Endometrial microvascular endothelial cells (primary cell): Measurements from ENCODE around the gene ACSM2A. TPM values are rescaled to one million over a fixed set of nuclear protein-coding genes. Genes with fewer than 3 reads are reported as not detected.
"Not testable (repeated sequence)": the region's sequence is repeated elsewhere in the genome, so short reads cannot be mapped to it uniquely, and the experiment has no call there.

Source experiments
- in situ Hi-C: cut with HindIII; loops from 2 replicates; pipeline ENCODE4 v1.10.0; 2017; ENCODE audit warnings: low sequenced_read_pairs, low pct_unique_long_range_greater_than_20kb; ENCODE audit errors: inconsistent ontology term
- total RNA-seq: library from RNA; depleted of rRNA; stranded (reverse); fragments of >200 nt; gene quantifications from one replicate; pipeline ENCODE4 v1.2.3, GENCODE V29; 2015; ENCODE audit errors: inconsistent ontology term

The ACSM2A gene
- total RNA-seq, 1 donor from 2014 or later = not detected

DNA sequence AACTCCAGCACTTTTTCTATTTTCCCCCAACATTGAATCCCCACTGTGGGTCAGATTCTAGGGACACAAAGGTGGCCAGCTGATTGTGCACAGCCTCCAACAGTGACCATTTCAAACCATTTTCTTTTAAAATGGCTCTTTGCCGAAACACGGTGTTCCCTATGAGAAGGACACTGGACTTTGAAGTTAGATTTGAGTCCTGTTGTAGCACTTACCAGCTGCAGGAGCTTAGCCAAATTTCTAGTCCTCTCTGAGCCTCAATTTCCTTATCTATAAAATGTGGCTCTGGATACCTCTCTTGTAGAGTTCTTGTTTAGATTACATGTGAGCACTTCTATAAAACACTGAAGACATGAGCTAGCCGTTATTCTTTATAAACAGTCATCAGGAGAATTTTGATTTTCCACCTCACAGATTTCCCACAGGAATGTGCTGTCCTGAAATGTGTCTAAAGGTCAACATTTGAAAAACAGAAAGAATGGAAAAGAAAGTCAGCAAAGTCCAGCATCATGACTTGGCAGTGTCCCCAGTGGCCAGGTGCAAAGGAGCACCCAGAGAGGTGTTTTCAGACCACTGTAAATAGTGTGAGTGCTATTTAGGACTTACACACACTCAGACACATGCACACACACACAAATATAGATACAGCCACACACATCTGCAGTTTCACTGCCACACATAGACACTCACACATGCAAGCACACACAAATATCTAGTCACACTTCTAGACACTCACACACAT, 4.5 kb upstream of the ACSM2A start:
- in situ Hi-C loops = not testable (repeated sequence)

GRCh38 chr16:20453633-20454032, 2.3 kb downstream of the ACSM2A start:
- in situ Hi-C loops = not testable (repeated sequence)

- in situ Hi-C loops = not testable (repeated sequence)
Measured at GRCh38 chr16:20459227-20459626, 7.9 kb downstream of the ACSM2A start.

- in situ Hi-C loops = not testable (repeated sequence)
Measured at GRCh38 chr16:20460313-20460712, 9.0 kb downstream of the ACSM2A start.

- in situ Hi-C loops = not testable (repeated sequence)
Measured at GRCh38 chr16:20468954-20469353, 17.6 kb downstream of the ACSM2A start.

- in situ Hi-C loops = not testable (repeated sequence)
Measured at GRCh38 chr16:20469930-20470329, 18.6 kb downstream of the ACSM2A start.

DNA sequence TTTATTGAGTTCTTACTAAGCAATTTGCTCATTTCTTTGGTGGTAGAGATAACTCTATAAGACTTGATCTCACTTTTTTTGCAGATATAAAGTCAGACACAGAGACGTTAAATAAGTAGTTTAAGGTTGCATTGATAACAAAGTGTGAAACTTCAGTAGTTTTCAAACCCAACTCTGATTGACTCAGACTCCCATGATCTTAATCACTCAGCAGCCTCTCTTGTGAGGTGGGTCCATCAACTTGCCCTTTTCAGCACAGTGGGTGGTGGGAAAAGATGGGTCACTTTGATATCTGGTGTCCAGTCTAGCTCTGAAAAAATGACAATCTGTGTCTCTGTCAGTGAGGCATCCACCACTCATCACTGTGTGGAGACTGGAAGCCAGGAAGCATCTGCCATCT, 19.4 kb downstream of the ACSM2A start:
- in situ Hi-C loops = not testable (repeated sequence)

- in situ Hi-C loops = not testable (repeated sequence)
Measured at GRCh38 chr16:20477188-20477744, 25.9 kb downstream of the ACSM2A start.

DNA sequence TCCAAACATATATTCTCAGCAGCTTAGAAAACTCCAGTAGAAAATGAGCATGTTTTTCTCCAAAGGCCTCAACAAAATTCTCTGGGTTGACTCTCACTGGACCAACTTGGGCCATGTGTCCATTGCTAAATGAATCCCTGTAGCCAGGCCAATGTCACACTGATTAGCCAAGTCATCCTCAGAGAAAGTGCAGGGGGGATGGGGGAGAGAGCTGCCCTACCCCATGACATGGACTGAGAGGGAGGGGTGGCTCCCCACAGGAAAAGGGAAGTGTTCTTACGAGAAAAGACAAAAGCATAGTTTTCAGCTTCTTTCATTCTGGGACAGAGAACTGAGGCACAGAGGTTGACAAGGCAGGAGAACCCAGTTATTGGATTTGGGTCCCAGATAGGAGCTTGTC, 32.7 kb downstream of the ACSM2A start:
- in situ Hi-C loops = not testable (repeated sequence)

DNA sequence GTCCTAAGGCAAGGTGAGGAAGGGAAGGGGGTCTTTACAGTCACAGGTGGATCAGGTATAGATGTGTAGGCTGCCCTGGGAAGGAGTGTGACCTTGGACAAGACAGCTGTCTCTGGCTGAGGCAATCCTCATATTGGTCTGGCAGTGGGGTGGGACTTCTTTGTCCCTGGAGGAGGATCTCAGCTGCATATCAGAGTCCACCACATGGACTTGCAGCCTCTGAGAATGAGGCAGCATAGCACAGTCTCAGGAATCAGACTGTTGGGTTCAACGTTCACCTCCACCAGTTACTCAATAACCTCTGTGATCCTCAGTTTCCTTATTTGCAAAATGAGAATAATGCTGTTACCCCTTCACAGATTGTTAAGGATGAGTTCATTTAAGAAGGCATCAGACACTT, 33.4 kb downstream of the ACSM2A start:
- in situ Hi-C loops = no loop called here

DNA sequence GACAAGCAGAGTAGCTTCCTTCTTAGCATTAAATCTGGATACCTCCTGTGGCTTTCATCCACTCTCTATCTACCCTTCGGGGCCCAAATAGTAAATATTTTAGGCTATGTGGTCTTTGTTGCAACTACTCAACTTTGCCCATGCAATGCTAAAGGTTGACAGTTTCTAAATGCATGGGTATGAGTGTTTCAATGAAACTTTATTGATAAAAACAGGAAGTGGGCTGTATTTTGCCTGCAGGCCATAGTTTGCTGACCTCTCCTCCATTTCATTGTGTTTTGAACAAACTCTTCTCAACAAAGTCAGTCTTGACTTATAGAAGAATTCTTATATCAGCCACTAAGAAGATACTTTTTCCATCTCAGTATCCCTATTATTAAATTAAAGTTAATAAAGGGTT, 34.1 kb downstream of the ACSM2A start:
- in situ Hi-C loops = no loop called here

DNA sequence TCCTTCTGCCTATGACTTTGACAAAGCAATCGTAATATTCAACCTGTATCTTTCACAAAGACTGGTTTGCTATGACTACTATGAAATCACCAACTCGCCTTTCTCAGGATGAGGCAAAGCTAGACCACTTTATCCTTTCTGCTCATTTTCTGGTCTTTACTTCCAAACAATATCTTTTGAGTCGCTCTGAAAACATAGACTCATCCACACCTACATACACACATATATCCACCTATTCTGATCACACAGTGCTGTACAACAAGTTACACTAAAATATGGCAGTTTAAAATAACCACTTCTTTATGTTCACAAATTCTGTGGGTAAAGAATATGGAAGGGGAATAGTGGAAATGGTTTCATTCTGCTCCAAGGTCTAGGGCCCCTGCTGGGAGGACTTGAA, 39.7 kb downstream of the ACSM2A start:
- in situ Hi-C loops = not testable (repeated sequence)

DNA sequence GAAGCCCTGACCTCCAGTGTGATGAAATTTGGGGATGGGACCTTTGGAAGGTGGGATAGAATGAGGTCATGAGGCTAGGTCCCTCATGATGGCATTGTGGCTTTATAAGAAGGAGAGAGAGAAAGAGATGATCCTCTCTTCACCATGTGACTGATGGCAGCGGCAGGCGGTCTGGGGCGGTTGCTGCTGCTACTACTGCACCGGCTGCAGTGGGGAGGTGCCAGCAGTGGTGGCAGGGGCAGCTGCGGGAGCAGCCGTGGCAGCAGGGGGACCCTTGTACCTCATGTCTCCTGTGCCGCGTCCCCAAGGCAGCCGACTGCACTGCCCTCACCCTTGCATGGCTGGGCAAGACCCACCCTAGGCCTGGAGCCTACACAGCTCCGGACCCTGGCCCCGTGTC, 40.1 kb downstream of the ACSM2A start:
- in situ Hi-C loops = not testable (repeated sequence)

- in situ Hi-C loops = no loop called here
Measured at GRCh38 chr16:20504418-20504817, 53.1 kb downstream of the ACSM2A start.

DNA sequence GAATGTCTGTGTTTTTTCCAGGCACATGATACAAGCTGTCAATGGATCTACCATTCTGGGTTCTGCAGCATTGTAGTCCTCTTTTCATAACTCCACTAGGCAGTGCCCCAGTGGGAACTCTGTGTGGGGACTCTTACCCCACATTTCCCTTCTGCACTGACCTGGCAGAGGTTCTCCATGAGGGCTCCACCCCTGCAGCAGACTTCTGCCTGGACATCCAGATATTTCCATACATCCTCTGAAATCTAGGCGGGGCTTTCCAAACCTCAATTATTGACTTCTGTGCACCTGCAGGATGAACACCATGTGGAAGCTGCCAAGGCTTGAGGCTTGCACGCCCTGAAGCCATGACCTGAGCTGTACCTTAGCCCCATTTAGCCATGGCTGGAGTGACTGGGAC, 56.0 kb downstream of the ACSM2A start:
- in situ Hi-C loops = no loop called here

DNA sequence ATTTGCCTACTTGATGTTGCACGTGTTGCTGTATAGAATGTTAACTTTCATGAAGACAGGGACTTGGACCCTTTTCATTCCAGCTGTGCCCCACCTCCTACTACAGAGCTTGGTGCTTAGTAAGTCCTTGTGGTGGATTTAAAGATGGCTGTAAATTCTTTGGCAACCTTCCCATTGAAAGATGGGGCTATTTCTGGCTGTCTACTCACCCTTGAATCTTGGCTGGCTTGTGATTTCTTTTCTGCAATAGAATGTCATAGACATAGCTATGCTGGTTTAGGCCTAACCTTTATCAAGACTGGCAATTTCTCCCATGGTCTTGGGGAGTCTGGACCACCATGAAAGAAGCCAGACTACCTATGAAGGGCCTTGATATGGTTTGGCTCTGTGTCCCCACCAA, 59.0 kb downstream of the ACSM2A start:
- in situ Hi-C loops = no loop called here

GRCh38 chr16:20515688-20516090, 64.4 kb downstream of the ACSM2A start:
- in situ Hi-C loops = no loop called here

- in situ Hi-C loops = no loop called here
Measured at GRCh38 chr16:20517149-20517548, 65.8 kb downstream of the ACSM2A start.

GRCh38 chr16:20519231-20519630, 67.9 kb downstream of the ACSM2A start:
- in situ Hi-C loops = no loop called here

- in situ Hi-C loops = no loop called here
Measured at GRCh38 chr16:20520103-20520502, 68.8 kb downstream of the ACSM2A start.

DNA sequence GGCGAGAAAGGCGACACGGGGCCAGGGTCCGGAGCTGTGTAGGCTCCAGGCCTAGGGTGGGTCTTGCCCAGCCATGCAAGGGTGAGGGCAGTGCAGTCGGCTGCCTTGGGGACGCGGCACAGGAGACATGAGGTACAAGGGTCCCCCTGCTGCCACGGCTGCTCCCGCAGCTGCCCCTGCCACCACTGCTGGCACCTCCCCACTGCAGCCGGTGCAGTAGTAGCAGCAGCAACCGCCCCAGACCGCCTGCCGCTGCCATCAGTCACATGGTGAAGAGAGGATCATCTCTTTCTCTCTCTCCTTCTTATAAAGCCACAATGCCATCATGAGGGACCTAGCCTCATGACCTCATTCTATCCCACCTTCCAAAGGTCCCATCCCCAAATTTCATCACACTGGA, 80.5 kb downstream of the ACSM2A start:
- in situ Hi-C loops = not testable (repeated sequence)
